Fibroblast of gingiva (primary cell): ENCODE measurements around the gene SETD3.

Experiments used
- DNase-seq: peaks from one replicate; pipeline ENCODE4 v3.0.0-alpha.2; 2011; ENCODE audit warnings: low read depth

SETD3 gene

DNA sequence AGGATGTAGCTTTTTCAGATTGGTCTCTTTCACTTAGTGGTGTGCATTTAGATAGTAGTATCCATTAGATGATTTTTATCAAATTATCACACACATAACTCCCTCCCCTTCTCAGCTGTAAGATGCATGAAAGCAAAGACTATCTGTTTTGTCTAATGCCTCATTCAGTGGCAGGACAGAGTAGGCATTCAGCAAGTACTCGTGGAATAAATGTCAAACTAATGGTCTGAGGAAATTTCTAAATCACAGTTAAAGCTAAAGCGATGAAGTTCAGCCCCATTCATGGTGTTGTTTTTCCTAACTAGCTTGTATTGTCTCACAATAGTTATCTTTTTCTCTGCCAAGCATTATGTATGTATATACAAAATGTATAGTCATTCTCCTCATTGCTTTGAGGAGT is 16.7 kb upstream of the SETD3 start:
- DNase-seq: no peak

DNA sequence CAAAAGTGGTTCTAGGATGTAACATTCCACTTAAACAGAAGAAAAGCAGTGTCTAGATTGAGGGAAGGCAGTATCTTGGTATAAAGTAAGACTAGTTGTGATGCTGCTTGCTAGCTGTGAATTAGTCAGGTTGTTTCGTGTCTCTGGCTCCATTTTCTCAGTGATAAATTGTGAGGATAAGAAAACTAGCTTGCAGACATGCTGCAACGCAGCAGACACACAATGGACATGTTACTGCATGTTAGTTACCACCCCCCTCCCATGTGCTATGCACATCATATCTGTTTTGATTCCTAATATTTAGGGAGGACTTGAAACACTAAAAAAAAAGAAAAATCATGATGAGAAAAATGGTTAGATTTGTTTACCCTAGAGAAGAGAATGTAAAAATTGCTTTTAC is 3.4 kb upstream of the SETD3 start:
- no peak for DNase-seq

DNA sequence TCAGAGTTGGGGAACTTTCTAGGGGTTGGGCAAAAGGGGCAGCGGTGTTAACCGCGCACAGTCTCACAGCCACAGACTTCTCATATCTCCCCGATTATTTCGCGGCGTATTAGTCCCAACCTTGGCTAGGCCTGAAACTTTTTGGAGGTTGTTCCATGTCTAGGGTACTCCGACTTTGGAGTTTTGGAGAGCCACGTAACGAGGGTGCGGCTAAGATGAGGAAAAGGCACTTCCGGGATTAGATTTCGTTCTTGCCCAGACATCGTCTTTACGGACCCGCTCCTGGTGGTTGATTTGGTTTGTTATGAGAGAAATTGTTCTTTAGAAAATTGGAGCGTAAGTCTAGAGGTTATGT is 1.1 kb upstream of the SETD3 start:
- DNase-seq: peak; percentile 36

DNA sequence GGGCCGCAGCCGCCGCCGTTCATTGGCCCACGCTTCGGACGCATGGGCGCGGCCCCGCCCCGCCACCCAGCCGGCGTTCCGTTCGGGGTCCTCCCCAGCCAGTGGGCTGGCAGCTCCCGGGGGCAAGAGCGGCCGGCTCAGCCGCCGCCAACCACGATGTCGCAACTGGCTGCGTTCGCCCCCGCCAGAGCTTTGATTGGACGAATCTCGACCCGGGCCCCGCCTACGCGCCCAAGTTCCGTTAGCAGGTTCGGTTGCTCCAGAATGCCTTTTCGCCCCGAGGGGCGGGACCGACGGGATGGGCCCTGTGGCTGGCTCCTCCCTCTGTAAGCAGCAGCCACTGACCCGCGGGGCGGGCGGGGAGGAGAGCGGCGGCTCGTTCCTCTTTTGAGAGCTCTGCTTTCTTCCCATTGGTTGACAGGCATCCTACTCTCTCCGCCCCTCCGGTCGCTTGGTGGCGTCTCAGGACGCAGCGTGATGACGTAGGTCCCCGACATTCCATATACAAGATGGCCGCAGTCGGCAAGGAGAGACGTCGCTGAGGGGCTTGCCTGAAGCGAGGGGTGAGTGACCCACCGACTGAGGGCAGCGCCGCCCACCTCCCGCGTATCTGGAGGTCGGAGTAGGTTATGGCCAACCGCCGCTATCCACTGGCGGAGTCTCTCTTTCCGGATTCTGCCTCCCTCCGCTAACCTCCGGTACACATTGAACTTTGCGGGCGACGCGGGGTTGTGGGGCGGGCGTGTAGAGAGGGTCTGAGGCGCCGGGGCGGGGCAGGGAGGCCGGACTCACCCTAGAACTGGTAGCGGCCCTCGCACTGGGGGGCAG is 472 bp upstream of the SETD3 start, which contains the start of gene CCNK:
CCNK (plus strand) TSS at position 493 of the 828 bp plus-strand sequence. CDS start 11,269 bp downstream, outside the sequence.
- peak; percentile 100 for DNase-seq

DNA sequence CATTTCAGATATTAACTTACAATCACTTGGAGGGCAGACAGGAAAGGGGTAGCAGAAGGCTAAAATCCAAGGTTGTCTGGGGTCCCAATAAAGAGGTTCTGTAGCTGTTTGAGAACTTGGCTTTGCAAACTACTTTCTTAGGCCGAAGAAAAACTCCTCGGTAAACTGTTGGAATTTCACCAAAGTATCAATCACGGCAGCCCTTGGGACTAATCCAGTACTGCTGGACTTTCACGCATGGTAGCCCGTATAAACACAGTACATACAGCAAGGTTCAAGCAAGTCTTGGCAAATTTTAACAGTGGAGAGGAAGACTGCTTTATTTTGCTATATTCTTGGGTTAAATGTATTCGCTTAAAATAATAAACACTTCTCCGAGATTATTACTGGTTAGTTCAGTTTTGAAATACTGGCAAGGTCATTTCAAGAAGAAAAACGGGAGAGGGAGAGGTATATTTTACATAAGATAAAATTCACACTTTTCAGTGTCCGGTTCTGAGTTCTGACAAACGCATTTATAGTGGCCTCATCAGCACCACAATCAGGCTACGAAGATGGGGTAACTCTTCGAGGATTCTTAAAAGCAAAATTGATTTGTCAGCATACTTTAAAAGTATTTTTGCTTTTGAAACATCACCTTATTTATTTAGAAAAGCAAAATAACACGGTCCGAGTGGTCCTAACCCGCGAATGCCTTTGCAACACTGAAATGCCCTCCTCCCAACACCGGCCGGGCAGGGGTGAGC is 1.3 kb downstream of the SETD3 start:
- DNase-seq: peak; percentile 13

DNA sequence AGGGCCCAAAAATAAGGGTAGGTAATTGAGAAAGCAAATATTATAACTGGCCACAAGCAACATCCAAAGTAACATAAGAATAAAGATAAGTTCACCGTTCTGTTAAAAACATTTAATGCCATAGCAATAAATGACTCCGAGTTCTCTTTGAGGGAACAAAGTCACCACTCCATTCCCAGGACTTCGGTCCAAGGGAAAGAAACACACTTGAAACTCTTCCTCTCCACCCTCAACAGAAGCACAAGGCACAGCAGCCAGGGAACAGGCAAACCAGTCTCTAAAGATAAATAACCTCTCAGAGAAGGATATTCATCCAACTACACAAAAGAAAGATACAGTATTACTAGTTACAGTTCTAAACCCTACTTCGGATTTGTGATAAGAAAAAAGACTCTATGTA is 2.5 kb downstream of the SETD3 start:
- DNase-seq: no peak

DNA sequence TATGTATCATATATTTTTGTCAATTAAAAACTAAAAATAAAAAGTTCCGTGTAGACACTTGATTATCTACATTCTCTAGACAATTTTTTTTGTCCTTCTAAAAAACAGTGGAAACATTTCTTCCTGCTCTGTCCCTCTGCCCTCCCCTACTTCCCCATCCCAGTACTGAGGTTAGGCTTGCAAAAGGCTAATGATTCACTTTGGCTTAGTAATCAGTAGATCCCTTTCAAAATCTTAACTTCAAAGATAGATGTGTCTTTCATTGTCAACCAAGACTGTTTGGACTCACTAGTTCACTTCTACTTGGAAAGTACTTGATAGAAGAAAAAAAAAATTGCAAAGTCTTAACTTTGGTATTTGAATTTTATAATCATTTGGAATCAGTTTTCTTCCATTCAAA is 3.8 kb downstream of the SETD3 start:
- DNase-seq: peak; percentile 11

DNA sequence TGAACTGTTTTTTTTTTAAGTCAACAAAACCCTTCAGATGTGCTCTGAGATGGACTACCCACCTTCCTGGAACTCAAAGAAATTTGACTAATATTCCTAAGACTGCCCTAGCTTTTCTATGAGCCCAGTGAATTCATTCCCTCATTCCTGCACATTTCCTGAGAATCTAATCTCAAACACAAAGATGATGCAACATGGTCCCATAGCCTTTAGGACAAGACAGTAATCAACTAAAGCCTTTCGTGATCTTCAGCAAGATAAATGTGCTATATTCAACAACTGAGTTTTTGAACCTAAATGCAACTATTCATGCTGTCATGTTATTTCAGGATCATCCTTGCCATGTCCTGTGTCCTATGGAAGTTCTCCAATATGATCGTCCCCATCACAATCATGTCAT is 5.0 kb downstream of the SETD3 start:
- DNase-seq: no peak

DNA sequence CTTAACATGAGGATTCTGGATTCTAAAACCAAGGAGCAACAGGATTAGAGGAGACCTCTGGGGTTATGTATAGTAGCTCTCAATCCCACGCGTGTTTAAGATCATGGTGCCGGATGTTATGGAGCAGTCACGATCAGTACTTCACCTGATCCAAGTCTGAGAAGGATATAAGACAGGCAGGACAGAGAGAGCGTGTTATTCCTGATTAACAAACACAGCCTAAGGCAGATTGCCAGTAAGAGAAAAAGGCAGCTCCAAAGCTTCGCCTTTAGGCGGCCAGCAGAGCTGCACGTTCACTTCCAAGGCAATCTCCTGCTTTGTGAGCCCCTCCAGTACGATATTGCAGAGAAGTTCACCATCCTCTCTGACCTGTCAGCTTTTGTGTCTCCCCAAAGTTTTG is 5.5 kb downstream of the SETD3 start:
- peak; percentile 18 for DNase-seq

DNA sequence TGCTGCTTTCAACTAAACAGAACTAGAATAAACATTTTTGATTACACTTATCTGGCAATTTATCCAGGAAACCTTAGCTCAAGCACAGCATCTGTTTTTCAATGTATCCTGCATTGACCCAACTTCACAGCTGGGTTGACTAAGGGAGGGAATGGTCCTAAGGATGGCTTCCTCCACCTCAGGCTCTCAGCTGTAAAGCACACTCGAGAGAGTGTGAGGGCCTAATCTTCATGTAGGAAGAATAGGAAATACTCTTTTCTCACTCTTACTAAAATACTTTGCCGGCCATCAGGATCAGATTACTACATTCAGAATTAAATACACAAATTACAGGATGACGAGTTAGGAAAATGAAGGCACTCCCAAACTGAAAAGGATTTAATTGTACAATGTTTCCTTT is 7.2 kb downstream of the SETD3 start:
- DNase-seq: peak; percentile 15

DNA sequence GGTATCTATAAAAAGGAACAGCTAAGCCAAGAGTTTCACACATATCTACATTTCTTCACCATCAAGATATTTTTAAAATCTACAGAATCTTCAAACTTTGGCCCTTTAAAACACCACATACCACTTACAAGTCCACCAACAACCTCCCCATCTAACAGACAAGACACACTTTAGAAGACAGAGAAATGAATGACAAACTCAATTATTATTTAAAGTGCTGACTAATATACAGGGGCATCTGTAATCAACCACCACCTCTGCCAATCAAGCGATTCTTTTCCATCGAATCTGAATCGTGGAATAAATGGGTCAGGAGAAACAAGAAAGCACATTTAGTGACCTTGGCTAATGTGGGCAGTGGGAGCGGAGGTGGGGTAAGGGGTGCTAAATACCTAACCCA is 7.7 kb downstream of the SETD3 start:
- no peak for DNase-seq

DNA sequence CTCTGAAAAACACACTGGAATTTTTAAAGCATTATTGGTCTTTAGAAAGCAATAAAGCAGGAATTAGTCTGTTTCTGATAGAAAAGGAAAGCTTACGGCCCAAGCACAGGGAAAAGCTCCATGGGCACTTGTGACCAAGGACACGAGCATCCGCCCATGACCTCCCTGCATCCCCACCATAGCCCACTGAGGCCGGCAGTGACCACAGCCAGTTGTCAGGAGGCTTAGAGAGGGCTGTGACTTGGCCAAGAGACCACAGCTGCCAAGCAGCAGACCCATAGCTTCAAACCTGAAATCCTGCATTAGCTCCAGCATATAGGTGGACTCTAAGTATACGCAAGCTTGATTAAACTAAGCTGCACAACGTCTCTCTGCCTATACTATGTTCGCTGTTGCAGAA is 8.9 kb downstream of the SETD3 start:
- no peak for DNase-seq

DNA sequence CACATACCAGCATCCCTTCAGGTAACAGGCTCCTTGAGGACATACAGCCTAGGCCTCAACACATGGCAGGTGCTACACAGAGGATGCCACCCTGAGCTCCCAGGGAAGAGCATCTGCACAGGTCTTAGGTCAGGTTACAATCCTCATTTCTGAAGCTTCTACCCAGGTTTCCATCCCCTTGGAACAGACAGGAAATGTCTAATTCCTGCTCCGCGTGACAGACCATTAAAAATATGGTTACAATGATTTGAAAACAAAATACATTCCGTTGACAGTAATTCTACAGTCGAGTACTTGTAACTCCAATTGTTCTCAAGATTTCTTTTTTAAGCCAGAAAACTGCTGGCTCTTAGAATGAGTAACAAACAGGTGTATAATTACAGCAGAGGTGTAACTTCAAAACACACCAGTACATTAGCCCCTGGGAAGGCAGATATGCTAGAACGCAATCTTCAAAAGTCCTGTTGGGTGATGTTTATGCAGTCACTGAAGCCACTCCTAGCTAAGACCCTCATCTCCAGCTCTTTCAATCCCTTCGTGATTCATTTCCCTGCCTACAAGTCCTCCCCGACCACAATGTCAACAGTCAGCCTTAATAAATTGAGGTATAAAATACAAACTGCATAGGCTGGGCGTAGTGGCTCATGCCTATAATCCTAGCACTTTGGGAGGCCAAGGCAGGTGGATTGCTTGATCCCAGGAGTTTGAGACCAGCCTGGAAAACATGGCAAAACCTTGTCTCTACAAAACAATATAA is 11.6 kb downstream of the SETD3 start:
- DNase-seq: no peak

DNA sequence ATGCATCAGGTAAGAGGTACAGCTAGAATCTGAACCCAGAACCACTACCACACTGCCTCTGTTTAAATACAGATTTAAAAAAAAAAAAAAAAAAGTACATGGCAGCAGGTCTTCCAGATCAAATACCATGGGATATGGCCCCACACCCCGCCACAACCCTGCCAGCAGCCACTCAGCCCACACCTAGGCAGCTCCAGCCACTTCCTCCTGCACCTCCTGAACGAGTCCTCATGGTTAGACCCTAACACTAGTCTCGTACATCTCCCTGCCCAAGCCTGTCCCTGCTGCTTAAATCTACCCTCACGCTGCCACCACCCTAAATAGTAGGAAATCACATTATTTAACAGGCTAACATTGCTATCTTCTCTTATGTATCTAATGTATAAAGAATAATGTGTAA is 12.6 kb downstream of the SETD3 start:
- DNase-seq: no peak

DNA sequence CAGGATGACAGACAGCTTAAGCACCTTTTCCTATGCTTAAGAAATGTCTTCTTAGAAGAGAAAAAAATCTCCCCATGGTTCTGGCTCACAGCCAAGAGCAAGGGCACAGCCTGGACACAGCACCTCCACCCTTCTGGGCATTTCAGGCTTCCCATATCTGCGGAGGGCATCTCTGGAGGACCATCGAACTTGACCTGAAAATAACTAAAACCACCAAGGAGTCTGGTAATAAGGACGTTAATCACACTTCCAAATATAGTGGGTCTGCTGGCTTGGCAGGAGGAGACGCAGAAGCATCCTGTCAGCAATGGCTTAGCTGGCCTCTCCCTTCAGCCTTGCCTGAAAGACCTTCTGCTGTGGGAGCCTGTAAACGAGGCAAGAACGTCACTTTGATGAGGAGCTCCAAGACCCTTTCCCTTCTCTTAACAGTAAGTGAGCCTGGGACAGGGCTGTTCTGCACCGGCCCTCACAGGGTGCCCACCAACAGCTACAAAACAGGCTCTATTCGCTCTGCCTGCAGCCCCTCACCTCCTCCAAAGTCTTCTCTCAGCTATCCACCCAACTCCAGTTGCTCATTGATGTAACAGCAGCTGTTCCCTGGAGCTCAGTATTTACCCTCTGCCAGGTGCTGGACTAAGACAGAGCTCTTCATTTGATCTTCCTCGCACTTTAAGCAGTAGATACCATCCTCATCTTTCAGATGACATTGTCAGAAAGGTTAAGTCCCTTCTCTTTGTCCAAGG is 13.2 kb downstream of the SETD3 start:
- no peak for DNase-seq

DNA sequence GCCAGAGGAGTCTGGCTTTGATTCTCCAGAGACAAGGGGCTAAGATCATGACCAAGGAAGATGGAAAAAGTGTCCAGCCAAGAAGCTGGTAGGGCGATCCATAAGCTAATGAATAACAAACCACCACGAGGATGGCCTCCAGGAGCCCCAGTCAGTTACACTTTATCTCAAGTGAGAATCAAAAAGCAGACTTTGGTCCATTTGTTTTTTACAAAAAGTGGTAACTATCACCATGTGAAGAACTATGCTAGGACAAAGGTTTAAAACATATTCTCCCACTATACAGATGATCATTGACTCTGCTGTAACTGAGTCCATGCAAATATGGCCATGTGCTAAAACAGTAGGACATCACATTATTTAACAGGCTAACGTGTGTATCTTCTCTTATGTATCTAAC is 13.9 kb downstream of the SETD3 start:
- no peak for DNase-seq

DNA sequence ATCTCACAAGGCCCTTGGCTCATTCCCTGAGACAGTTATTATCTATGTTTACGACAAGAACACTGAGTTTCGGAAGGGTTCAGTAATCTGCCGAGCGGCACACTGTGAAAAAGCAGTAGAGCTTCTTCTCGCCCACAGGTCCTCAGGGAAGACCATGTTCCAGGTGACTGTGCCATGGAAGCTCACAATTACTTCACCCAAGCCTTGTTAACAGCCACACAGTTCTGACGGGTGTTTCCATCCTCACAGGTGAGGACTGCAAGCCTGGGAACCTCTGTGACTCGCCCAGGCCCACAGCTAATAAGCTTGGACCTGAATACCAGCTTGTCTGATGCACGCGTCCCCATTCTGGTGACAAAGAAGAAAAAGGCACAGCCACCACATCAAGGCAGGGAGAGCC is 15.4 kb downstream of the SETD3 start:
- no peak for DNase-seq

DNA sequence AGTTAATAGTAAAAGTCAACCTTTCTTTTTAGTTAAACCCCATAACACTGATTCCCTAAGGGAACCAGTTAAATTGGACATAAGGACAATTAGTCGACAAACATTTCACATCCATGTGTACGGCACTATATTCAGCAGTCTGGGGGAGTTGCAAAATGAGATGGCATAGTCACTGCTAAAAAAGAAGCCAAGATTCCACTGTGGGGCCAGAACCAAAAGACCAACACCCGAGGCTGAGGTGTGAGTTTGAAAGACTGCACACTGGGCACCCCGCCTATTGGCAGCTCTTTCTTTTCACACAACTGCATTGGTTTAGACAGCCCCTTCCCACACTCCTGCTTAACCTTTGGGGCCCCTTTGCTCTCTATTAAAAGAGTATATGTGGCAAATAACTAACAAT is 16.7 kb downstream of the SETD3 start:
- DNase-seq: no peak

DNA sequence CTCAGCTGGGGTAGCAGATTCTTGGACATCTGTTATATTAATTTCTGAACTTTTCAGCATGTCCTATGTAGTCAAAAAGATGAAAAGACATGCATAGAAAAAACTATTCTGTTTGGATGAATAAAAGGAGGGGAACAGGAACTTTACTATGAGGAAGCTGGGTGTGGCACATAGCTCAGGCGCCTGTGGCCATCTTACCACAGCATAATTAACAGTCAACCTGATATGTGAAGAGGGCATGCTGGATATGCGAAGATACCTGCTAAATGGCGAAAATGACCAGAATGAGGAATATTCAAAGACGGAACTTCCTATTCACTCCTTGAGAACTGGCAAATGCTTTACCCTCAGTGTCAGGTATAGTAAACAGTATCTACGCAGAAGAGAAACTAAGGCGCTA is 18.4 kb downstream of the SETD3 start:
- DNase-seq: no peak

DNA sequence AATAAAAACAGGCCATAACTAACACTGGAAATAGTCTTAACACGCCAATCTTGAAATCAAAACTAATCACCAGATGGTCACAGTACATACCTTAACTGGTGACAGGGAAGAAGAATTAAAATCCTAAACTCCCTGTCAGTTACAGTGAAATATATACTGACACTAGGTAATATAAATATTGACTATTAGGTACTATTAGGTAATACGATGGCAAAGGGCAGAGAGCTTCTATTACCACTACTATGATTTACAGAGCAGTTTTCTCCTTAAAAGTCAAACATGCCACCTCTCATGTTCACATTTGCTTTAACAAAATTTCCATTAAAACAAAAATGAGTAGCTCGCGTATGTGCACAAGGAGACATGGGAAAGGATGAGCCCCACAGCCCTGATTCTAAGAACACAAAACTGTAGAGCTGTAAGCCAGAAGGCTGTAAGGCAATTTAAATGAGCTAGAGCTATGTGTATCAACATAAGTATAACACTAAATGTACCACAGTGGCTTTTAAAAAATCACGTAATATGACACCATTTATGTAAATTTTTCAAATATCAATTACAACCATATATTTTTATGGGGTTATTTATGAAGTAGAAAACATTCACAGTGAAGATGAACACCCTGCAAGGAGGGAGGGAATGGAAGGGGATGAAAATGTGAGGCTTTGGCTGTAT is 19.1 kb downstream of the SETD3 start:
- DNase-seq: no peak

DNA sequence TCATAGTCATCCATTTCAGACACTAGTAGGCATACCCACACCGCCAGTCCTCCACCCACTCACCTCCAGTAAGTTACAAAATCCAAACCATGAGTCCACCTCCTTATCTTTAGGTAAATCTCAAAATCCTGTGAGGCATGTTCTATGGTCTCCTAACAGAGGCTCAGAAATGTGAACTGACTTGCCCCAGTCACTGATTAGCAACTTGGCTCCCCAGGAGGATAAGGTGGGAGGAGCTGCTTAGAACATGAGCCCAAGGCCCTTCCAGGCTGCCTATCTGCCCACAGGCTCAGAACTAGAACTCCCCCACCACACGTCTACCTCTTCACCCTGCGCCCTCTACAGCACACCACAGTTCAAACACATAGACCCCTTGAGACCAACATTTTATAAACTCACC is 19.9 kb downstream of the SETD3 start:
- DNase-seq: no peak
